ENCODE measurements around the gene PLAU. TPM values are rescaled to one million over a fixed set of nuclear protein-coding genes. Genes with fewer than 3 reads are reported as not detected.

PLAU gene
- total RNA-seq: 72.9 and 837 TPM in 2 replicates

GRCh38 chr10:73910764-73911552 lies at the start of gene PLAU:
Gene PLAU, plus strand, starts transcription at chr10:73911132. Its CDS starts 424 bp downstream, at chr10:73911556.

GRCh38 chr10:73874267-73875138 lies 36.4 kb upstream of the PLAU start, which contains the start of gene CAMK2G:
Gene CAMK2G, minus strand, starts transcription at chr10:73874555. Its CDS starts 94 bp downstream, at chr10:73874461.

Other genes with a start within 250 kb of the PLAU start
- 0.96 and 2.3 TPM in 2 replicates for gene AGAP5, start 213.0 kb upstream of the PLAU start, total RNA-seq
- gene SEC24C, start 166.8 kb upstream of the PLAU start, total RNA-seq: 45.6 and 52.1 TPM in 2 replicates
- gene CHCHD1, start 129.1 kb upstream of the PLAU start, total RNA-seq: 16.4 and 16.8 TPM in 2 replicates
- gene ZSWIM8, start 125.5 kb upstream of the PLAU start, total RNA-seq: 39.3 and 44.1 TPM in 2 replicates
- gene NDST2, start 99.5 kb upstream of the PLAU start, total RNA-seq: 6.6 and 7.0 TPM in 2 replicates
- gene CAMK2G, start 36.6 kb upstream of the PLAU start, total RNA-seq: 18.3 and 23.2 TPM in 2 replicates
- 54.6 and 143 TPM in 2 replicates for gene VCL, start 87.0 kb downstream of the PLAU start, total RNA-seq
- gene AP3M1, start 239.7 kb downstream of the PLAU start, total RNA-seq: 23.0 and 23.4 TPM in 2 replicates
- gene ADK, start 240.1 kb downstream of the PLAU start, total RNA-seq: 38.3 and 53.5 TPM in 2 replicates